Fibroblast of skin of abdomen (primary cell): ENCODE data around the gene CYRIA.
A peak's percentile ranks its signal among the peaks of the same experiment; 100 is the strongest.

Experiments used
- DNase-seq: peaks from one replicate; pipeline ENCODE4 v3.0.0-alpha.2; 2013

CYRIA gene

DNA sequence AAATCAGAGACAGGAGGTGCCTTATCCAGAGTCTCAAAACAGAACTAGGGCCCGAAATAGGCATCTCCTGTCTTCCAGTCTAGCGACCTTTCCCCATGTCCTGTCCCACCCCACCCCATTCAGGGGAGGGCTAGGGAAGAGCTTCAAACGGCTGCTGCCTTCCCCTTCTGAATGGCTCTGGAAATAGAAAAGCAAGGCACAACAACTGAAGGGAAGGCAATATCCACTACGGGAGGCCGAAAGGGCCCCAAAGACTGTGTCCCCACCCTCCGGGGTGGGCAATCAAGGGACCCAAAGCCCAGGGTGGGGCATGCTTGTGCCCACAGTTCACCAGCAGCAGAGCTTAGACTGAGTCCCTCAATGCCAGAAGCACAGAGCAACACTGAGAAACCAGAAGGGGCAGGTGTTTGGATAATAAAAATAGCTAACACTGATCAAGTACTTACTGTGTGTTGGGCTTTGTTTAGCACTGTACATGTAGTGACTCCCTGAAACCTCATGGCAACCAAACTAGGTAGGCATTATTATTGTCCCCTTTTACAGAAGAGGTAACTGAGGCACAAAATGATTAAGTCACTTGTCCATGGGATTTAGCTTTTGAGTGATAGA lies 38.5 kb downstream of the CYRIA start:
- DNase-seq = no peak

DNA sequence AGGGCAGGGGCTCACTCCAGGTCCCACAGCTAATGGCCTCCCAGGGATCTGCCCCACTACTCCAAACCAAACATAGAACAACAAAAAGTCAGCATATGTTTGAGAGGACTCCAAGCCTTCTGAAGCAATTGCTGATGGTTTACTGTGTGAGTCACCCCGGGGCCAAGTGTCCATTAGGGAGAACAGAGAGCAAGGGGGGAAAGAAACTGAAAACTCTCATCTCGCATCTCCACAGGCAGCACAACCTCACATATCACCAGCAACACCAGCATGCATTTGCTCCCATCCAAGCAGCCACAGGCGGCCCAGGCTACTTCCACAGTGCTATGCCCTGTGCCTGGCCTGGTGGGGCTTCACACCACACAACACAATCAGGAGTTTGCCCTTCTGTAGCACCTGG lies 39.1 kb downstream of the CYRIA start:
- DNase-seq = no peak

DNA sequence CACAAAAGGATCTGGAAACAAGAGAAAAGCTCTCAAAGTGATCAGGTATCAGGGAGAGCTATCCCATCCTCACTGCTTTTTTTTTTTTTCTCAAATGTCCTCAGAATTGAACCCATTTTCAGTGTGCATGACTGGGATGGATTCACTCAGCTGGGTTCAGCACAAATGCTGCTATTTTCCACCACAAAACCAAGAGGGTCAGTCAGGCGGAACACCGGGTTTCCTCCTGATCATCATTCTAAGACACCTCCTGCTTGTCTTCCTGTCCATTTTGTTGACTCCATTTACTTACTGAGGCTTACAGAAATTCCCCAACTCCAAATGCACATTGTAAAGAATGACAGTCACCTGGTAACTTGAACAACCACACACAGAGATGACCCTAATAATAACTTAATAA lies 39.9 kb downstream of the CYRIA start:
- DNase-seq = no peak

DNA sequence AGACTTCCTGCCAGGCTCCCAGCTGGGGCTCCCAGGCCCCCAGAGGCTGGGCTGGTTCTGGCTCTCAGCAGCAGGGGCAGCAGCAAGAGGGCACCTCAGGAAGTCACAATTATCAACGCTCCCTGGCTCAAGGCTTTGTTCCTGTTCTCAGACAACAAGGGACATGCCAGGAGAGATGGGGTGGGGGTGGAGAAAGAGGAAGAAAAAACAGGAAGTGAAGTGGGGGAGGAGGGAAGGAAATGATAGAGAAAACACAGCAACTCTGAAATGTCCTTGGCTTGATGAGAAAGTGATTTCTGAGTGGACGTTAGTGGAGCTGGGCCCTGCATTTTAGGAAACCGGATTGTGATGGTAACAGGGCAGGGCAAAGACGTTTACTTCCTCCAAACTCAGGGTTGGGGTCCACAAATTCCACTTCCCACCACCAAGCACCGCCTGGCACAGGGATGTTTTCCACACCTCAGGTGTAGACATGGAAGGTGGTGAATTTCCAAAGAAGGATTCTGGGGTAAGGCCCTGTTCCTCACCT lies 40.4 kb downstream of the CYRIA start:
- no peak for DNase-seq

DNA sequence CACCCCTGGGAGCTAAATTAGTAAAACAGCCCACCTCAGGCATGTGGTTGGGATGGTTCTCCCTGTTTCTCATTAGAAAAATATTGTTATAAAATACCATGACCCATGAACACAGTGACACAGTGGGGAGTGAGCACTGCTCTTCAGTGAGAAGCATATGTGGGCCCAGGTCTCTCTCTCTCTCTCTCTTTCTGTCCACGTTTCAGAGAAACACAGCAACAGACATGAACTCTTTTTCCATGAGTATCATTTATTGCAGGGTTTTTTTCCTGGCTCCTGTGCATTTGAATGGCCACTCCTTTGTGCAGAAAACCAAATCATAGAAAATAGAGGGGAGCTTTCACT lies 41.2 kb downstream of the CYRIA start:
- DNase-seq = no peak

DNA sequence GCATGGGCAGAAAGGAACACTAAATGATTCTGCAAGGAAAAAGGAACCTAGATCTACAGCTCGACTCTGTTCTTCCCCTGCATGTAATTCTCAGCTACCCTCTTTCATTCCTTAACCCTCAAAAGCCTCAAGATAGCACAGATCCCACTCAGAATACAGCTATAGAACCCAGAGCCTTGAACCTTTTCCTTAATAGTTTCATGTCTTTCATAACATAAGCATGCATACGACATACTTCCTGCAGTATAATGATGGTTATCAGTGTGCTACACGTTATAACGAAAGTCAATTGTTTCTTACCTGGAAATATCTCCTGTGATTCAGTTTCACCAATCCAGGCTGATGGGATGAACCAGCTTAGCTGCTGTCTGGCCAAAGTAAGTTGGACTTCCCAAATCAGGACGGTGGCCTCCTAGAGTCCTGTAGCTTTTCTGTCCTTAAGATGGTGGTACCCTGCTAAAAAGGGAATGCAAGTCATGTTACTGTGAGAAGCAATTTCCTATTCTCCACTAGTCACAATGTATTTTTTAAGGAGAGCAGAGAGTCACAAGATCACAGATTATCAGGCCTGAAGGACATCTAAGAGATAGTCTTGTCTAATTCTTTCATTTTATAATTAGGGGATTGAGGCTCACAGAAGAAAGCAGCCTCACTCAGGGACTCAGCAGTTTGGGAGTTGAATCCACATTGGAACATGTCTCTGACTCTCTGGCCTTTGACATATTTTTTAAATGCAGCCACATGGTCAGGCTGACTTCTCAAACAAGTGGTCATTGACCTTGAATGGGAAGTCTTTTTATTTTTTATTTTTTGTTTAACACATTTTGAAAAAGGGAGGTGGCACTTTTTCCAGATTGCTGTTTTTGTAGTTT lies 41.8 kb downstream of the CYRIA start:
- no peak for DNase-seq

DNA sequence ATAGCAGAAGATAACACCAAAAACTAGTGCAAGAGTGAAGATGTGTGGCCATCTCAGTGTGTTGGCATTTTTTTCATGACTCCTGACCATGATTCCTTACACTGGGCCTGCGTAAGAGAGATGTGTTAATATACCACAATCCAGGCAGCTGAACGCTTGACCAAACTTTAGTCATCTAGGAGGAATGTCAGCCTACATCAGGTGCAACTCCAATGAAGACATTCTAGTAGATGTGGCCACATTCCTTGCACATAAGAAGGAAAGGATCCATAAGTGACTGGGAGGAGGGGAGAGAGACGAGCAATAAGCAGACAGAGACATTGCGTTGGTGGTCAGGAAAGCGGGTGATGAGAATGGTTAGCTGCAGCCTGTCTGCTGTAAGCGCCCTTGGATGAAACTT lies 42.6 kb downstream of the CYRIA start:
- DNase-seq = peak; percentile 62

DNA sequence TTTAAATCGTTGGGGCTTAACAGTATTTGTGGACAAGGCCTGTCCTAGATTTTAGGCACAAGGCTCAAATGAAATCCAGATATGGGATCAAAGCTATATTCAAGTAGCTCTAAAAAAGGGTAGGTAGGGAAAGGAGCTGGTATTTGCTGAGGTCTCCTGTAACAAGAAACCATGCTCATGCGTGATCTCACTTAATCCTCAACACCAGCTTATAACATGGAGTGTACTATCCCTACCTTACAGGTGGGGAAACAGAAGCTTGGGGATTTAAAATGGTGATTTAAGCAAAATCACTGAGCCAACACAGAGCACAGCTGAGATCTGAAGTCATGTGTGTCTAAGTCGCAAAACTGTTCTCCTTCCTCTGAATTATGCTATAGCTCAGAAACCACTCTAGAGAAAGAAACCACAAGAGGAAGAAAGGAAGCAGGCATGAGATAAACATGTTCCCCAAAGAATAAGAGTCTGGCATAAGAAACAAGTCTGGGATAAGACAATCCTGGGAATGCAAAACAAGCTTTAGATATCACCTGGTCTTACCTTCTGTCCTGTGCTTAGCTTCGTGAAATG lies 43.1 kb downstream of the CYRIA start:
- DNase-seq = no peak

DNA sequence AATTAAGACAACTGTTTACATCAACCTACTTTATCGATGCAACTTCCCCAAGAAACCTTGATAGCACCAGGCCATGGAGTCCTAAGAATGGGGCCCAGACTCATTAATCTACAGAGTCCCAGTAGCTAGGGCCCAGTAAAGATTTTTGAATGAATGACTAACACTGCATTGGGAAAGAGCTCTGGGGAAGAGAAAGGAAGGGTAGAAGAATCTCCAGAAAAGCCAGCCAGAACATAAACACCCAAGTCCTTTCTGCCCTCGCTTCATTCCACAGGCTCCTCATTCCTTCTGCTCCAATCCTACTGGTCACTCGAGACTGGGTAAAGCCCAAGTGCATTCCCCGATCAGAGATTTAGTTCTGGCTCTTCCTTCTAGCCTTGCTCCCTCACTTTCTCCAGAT lies 44.3 kb downstream of the CYRIA start:
- DNase-seq = no peak

DNA sequence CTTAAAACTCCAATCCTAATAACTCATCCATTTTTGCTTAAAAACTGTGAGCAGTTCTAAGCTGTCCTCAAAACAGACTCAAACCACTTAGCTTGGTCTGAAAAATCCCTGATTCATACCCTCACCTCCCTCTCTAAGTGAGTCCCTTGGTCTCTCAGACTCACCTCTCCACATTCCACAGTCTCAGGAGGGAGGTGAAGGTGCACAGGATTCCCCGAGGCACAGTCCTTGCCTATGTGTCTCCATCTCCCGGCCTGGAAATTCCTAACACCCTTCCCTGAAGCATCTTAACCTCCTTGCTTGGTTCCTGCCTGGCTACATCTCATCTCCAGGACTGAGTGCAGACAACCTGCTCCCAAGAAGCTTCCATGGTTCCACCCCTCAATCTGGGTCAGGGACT lies 45.0 kb downstream of the CYRIA start:
- DNase-seq = no peak

DNA sequence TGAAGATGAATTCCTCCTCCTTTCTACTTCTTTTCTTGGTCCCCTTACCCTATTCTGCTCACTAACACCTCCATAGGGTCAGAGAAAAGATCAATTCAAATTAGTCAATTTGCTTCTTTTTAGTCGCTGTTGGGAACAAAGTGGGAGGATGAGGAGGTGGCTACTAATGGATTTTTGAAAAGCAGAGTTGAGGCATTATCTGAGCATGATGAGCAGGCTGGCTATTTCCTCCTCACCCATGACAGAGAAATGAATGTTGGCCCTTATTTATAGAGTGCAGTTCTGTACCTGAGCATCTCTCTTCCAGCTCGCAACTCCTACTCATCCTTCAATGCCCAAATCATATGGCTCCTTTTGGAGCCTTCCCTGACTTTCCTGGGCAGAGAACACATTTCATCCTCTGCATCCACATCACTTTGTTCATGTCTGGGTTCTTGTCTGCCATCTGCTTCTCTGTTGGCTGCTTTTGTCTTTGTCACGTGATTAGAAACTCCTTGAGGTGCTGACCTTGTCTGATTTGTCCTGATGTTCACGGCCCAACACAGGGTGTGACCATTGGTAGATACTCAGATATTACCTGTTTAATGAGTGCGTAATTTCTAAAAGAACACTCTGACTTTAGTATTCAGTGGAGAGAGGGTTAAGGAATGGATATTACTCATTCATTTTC lies 45.9 kb downstream of the CYRIA start:
- DNase-seq = no peak

DNA sequence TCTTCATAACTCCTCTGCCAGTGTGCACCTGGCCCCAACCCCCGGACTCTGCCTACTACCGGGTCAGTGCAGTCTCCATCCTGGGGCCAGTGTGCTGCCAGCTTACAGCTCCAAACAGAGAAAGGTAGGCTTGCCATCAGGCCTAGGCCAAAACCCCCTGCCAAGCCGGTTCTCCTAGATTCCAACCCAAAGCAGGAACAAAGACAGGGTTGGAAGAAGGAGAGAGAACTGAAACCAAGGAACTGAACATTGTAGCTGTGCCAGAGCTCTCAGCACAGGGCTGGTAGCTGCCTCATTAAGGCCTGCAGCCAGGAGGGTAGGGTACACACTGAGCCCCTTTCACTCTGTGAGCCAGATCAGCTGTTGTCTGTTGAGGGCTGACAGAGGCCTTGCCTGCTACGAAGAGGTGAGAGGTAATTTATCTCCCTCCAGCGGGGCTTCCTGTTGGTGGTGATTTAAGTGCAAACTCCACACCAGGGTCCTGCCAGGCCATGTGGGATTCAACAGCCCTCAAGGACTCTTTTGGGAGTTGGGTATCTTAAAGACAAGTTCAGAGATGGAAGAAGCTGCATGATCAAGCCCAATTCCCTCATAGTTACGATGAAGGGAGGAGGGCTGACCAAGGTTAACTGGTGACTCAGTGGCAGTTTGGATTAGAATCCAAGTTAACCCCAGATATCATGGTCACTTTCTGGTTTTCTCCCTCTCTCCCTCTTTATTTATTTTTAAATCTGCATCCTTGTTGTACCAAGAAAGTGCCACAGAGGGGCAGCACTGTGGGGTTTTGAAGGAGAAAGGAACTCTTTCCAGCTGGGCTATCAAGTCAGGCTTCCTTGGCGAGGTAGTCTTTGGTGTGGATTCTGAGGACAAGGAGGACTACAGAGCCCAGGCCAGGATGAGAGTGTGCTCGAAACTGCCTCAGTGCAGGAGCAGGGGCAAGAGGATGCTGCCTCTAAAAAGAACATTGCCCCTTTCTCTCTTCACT lies 48.1 kb downstream of the CYRIA start:
- no peak for DNase-seq
